ENCODE data around the gene DMAC1.

Gene DMAC1

DNA sequence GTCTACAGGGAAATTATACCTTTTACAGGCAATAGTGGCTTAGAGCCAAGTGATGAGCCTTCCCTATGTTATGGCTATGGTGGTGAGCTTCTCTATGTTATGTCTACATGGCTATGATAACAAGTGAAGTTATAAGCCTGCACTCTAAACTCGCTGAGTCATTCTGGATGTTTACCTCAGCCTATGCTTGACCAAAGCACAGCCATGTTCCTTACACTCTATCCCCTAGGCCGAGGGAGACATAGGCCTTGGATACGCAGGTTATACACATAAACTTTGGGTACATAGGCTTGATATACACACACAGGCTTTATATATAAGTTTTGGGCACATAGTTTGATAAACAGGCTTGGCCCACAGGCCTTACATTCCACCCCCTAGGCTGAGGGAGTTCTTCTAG lies 13.8 kb downstream of the DMAC1 start:
- no peak for DNase-seq (ENCODE audit: low read depth)
- no peak for TF ChIP-seq CTCF (IDR thresholded peaks at IDR 0.05; ENCODE audit: low read depth, low read length, missing control alignments)
- no peak overlapping the region for H3K4me3 ChIP-seq (ENCODE audit: low read depth, low read length)

DNA sequence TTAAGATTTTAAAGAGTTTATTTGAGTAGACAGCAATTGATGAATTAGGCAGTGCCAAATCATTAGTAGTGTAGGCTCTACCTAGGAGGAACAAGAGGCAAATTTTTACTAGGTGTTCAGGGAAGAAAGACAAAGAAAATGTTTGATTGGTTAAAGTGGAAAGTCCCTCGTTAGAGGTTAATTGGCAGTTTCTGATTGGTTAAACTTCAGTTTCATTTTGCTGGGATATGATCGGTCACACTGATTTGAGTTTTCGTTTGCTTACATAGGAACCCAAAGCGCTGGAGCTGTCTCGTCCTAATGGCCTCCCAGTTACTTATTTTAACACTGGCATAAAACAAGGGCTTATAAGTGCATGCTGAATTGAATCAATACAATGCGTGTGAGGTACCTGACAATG lies 15.1 kb downstream of the DMAC1 start:
- H3K4me3 ChIP-seq (ENCODE audit: low read depth, low read length) = no peak overlapping the region

DNA sequence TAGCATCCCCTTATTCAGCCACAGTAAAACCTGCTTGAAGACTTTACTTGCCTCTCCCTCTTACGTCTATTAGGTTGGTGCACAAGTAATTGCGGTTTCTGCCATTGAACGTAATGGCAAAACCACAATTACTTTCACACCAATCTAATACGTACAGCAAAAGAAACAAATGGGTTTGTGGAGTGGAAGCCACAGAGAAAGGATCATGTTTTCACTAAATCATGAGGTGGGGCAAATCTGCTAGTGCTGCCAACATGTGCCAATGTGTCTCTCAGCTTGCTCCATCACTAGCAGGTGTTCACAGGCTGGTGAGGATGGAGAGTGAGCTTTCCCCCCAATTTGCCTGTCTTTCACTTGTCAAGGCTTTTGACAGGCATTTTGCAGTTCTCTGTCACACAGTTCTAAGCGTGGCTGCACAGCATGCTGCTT lies 15.9 kb downstream of the DMAC1 start:
- no peak for DNase-seq (ENCODE audit: low read depth)
- TF ChIP-seq CTCF (IDR thresholded peaks at IDR 0.05; ENCODE audit: low read depth, low read length, missing control alignments) = no peak
- no peak overlapping the region for H3K4me3 ChIP-seq (ENCODE audit: low read depth, low read length)

More for the DNA sequence above, 15.1 kb downstream of the DMAC1 start:
- no peak for DNase-seq (ENCODE audit: low read depth)
- TF ChIP-seq CTCF (IDR thresholded peaks at IDR 0.05; ENCODE audit: low read depth, low read length, missing control alignments) = no peak

GRCh38 chr9:7782400-7783120 lies 17.0 kb downstream of the DMAC1 start:
- no peak for DNase-seq (ENCODE audit: low read depth)
- TF ChIP-seq CTCF (IDR thresholded peaks at IDR 0.05; ENCODE audit: low read depth, low read length, missing control alignments) = no peak
- no peak overlapping the region for H3K4me3 ChIP-seq (ENCODE audit: low read depth, low read length)

GRCh38 chr9:7780261-7780988 lies 19.2 kb downstream of the DMAC1 start:
- TF ChIP-seq CTCF (IDR thresholded peaks at IDR 0.05; ENCODE audit: low read depth, low read length, missing control alignments) = no peak
- no peak overlapping the region for H3K4me3 ChIP-seq (ENCODE audit: low read depth, low read length)
- no peak for DNase-seq (ENCODE audit: low read depth)

- no peak for TF ChIP-seq CTCF (IDR thresholded peaks at IDR 0.05; ENCODE audit: low read depth, low read length, missing control alignments)
- no peak overlapping the region for H3K4me3 ChIP-seq (ENCODE audit: low read depth, low read length)
- DNase-seq (ENCODE audit: low read depth) = no peak
These were observed 20.6 kb downstream of the DMAC1 start for GRCh38 chr9:7778851-7779600.
